Testis (tissue), 3 donors: Measurements from ENCODE around the gene FDCSP. TPM values are rescaled to one million over a fixed set of nuclear protein-coding genes. Genes with fewer than 3 reads are reported as not detected.

ENCODE experiments used
- DNase-seq: peaks from one replicate; pipeline ENCODE4 v3.0.0-alpha.2; 2019
- H3K27ac ChIP-seq, 2 donors: fragments of 200-600 bp; sonication (generic); one replicate each; pipeline ENCODE4 v1.5.1; 2019
- H3K27me3 ChIP-seq: fragments of 200-600 bp; sonication (generic); one replicate; pipeline ENCODE4 v1.5.1; 2019
- H3K36me3 ChIP-seq: fragments of 200-600 bp; sonication (generic); one replicate; pipeline ENCODE4 v1.5.1; 2017; ENCODE audit warnings: low read depth; ENCODE audit errors: missing control alignments
- H3K4me1 ChIP-seq: fragments of 200-600 bp; sonication (generic); one replicate; pipeline ENCODE4 v1.5.1; 2019
- H3K4me3 ChIP-seq, 2 donors: fragments of 200-600 bp; sonication (generic); one replicate each; pipeline ENCODE4 v1.5.1; 2017 to 2019
- H3K9me3 ChIP-seq: fragments of 200-600 bp; sonication (generic); one replicate; pipeline ENCODE4 v1.5.1; 2017
- CTCF ChIP-seq, 3 experiments: fragments of 450-650 bp in 2 of 3; fragments of 200-600 bp in 1 of 3; sonication (generic) in 1 of 3; IDR thresholded peaks; one replicate each; pipeline ENCODE4 v1.5.1; 2016 to 2019; ENCODE audit warnings: antibody characterized with exemption in 3 of 3, mild to moderate bottlenecking in 2 of 3, moderate library complexity in 1 of 3
- POLR2A ChIP-seq: fragments of 450-650 bp; IDR thresholded peaks from one replicate; pipeline ENCODE4 v1.6.1; 2017; ENCODE audit warnings: antibody characterized with exemption, mild to moderate bottlenecking, moderate library complexity
- WGBS, 2 donors: methylation state at CpG; one replicate each; pipeline ENCODE4 v1.1.5; 2018; 5-methylcytosine and 5-hydroxymethylcytosine counted together
- intact Hi-C: fragments of 100-400 bp; cut with DNase I; formaldehyde crosslinking; loops from one replicate; pipeline ENCODE4 v1.15.1; 2023; ENCODE audit warnings: low total_unique reads
- polyA plus RNA-seq: library from polyadenylated mRNA; stranded (reverse); fragments of 350-450 nt; fragmentation: Illumina TruSeq; extraction: RNeasy Lipid Tissue Mini Kit (QIAGEN cat#74804); gene quantifications from one replicate; pipeline ENCODE4 v1.2.3, GENCODE V29; 2014; ENCODE audit warnings: low read depth, low replicate concordance; ENCODE audit not compliant: insufficient read depth
- total RNA-seq, 2 donors: library from RNA; depleted of rRNA; stranded (reverse); fragments of >200 nt; gene quantifications; one replicate each; pipeline ENCODE4 v1.2.3, GENCODE V29; 2016

Gene FDCSP
- total and polyA plus RNA-seq, 3 donors from 2014 or later: 0.96 TPM; not detected in 2

- Histone ChIP-seq H3K4me3 (no peak overlapping the region), H3K27ac (no peak overlapping the region)
- no peak for DNase-seq
Measured at GRCh38 chr4:70251250-70251944, 25.5 kb downstream of the FDCSP start.

GRCh38 chr4:70251945-70252277 is 26.0 kb downstream of the FDCSP start:
- H3K4me1 ChIP-seq: no peaks in the 10 kb centered on the region
- WGBS, 2 donors: 52 to 62% methylated on average over 1 of the region's 1 CpG
- no peaks in the 10 kb centered on the region for H3K27me3 ChIP-seq
- no peak for TF ChIP-seq CTCF (IDR thresholded peaks at IDR 0.05)
- TF ChIP-seq POLR2A: no peak
- no peak overlapping the region for H3K27ac ChIP-seq
- no peak for DNase-seq
- intact Hi-C loops: no loop called here
- H3K36me3 ChIP-seq: no peaks in the 10 kb centered on the region
- no peaks in the 10 kb centered on the region for H3K9me3 ChIP-seq
- H3K4me3 ChIP-seq: no peak overlapping the region

More at GRCh38 chr4:70251250-70251944, 25.5 kb downstream of the FDCSP start:
- Histone ChIP-seq H3K27me3 (no peaks in the 10 kb centered on the region), H3K9me3 (no peaks in the 10 kb centered on the region), H3K36me3 (no peaks in the 10 kb centered on the region), H3K4me1 (no peaks in the 10 kb centered on the region)
- TF ChIP-seq CTCF (IDR thresholded peaks at IDR 0.05): no peak
- no peak for TF ChIP-seq POLR2A
- 84 to 90% methylated on average over 3 of the region's 3 CpGs for WGBS, 2 donors
- intact Hi-C loops: no loop called here

GRCh38 chr4:70269674-70270073 is 43.8 kb downstream of the FDCSP start:
- H3K4me3 ChIP-seq: no peak overlapping the region
- no peaks in the 10 kb centered on the region for H3K9me3 ChIP-seq
- TF ChIP-seq POLR2A (no peak), CTCF (IDR thresholded peaks at IDR 0.05) (no peak)
- intact Hi-C loops: no loop called here
- H3K36me3 ChIP-seq: no peaks in the 10 kb centered on the region
- 0 to 7% methylated on average over 1 of the region's 1 CpG for WGBS, 2 donors
- no peaks in the 10 kb centered on the region for H3K4me1 ChIP-seq
- no peaks in the 10 kb centered on the region for H3K27me3 ChIP-seq
- DNase-seq: no peak
- H3K27ac ChIP-seq: no peak overlapping the region

- no peak for DNase-seq
- Histone ChIP-seq H3K27ac (no peak overlapping the region), H3K9me3 (no peaks in the 10 kb centered on the region), H3K27me3 (no peaks in the 10 kb centered on the region), H3K4me3 (no peak overlapping the region), H3K4me1 (no peaks in the 10 kb centered on the region), H3K36me3 (no peaks in the 10 kb centered on the region)
- WGBS, 2 donors: 87 to 88% methylated on average over 2 of the region's 2 CpGs
- intact Hi-C loops: no loop called here
- TF ChIP-seq POLR2A: no peak
- TF ChIP-seq CTCF (IDR thresholded peaks at IDR 0.05): no peak
Measured at GRCh38 chr4:70277121-70277520, 51.2 kb downstream of the FDCSP start.

- no peaks in the 10 kb centered on the region for H3K36me3 ChIP-seq
- no peak for DNase-seq
- no peaks in the 10 kb centered on the region for H3K4me1 ChIP-seq
- H3K4me3 ChIP-seq: no peak overlapping the region
- intact Hi-C loops: no loop called here
- no peaks in the 10 kb centered on the region for H3K27me3 ChIP-seq
- H3K9me3 ChIP-seq: no peaks in the 10 kb centered on the region
- no peak overlapping the region for H3K27ac ChIP-seq
- WGBS, 2 donors: 67 to 93% methylated on average over 1 of the region's 1 CpG
- TF ChIP-seq CTCF (IDR thresholded peaks at IDR 0.05) (no peak), POLR2A (no peak)
Measured at GRCh38 chr4:70280567-70280966, 54.6 kb downstream of the FDCSP start.
